GM21737 (cell line): ENCODE results near the gene UBR2.
"Not testable (repeated sequence)": the region's sequence is repeated elsewhere in the genome, so short reads cannot be mapped to it uniquely, and the experiment has no call there.

Experiments used
- ATAC-seq: cut with Tn5 transposase; IDR thresholded peaks from one replicate; pipeline ENCODE4 v1.9.1; 2021; ENCODE audit warnings: mild to moderate bottlenecking, moderate library complexity; ENCODE audit not compliant: unreplicated experiment

UBR2 gene

DNA sequence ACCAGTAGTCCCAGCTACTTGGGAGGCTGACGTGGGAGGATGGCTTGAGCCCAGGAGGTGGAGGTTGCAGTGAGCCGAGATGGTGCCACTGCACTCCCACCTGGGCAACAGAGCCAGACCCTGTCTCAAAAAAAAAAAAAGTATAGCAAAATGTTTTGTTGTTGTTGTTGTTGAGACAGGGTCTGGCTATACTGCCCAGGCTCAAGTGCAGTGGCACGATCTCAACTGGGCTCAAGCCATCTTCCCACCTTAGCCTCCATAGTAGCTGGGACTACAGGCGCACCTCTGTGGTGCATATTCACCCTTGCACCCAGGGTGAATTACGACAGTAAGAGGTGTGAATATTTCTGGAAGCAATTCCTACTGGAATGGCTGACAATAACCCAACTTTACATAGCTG, 11.4 kb upstream of the UBR2 start:
- ATAC-seq, result no peak

DNA sequence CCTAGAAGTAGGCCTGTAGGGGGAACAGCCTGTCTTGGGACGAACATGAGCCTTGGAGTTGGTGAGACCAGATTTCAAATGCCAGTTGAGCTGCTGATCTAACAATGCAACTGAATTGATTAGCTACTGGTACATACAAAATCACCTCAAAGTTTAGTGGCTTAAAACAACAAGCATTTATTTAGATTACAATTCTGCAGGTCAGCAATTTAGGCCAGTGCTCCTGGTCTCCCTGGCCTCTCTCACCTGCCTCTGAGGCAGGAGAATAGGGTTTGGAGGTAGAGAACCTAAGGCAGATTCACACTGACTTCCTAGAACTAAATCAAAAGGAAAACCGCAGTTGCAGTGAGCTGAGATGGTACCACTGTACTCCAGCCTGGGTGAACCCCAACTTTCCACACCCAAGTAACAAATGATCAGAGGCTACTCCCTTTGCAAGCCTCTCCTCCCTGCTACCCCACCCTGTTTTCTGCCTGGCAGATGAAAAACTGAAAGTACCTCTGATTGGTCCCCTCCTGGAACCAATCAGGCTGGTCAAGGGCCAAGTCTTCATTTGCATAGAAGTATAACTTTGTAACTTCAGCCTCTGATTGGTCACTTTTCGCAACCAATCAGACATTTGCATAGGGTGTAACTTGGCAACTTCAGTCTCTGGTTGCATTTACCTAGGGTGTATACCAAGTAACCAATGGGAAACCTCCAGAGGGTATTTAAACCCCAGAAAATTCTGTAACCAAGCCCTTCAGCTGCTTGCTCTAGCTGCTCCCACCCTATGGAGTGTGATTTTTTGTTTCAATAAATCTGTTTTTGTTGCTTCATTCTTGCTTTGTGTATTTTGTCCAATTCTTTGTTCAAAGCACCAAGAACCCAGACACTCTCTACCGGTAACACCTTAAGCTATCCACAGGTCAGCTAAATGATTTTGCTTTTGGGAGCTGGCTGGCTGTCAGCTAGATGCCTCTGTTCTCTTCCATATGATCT, 8.1 kb upstream of the UBR2 start:
- ATAC-seq, result no peak

DNA sequence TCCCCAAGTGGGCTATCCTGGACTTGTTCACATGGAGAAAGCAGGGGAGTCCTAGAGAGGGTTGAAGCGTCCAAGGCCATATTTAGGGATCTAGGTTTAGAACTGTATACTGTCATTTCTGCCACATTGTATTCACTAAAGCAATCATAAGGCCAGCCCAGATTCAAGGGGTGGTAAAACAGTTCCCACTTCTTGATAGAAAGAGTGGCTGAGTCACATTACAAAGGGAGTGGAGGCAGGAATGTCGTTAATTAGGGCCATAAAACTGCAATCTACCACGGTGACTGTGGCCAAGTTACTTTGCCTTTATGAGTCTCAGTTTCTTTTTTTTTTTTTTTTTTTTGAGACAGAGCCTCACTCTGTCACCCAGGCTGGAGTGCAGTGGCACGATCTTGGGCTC, 7.4 kb upstream of the UBR2 start:
- no peak for ATAC-seq

DNA sequence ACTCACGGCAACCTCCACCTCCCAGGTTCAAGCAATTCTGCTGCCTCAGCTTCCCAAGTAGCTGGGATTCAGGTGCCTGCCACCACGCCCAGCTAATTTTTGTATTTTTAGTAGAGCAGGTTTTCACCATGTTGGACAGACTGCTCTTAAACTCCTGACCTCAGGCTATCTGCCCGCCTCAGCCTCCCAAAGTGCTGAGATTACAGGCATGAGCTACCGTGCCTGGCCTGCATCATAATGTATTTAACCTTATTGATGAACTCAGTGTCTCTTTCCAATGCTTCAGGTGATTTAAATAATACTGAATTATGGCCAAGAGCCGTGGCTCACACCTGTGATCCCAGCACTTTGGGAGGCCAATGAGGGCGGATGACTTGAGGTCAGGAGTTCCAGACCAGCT, 4.6 kb upstream of the UBR2 start:
- not testable (repeated sequence) for ATAC-seq

DNA sequence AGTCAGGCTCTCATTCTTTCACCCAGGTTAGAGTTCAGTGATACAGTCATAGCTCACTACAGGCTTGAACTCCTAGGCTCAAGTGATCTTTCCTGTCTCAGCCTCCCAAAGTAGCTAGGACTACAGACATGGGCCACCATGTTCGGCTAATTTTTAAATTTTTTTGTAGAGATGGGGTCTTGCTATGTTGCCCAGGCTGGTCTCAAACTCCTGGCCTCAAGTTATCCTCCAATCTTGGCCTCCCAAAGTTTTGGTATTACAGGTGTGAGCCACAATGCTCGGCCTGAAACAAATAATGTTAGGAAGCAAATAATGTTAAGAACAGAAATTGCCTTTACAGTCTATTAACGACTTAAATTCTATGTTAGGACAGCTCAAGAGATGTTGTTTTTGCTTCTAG, 1.8 kb upstream of the UBR2 start:
- no peak for ATAC-seq

DNA sequence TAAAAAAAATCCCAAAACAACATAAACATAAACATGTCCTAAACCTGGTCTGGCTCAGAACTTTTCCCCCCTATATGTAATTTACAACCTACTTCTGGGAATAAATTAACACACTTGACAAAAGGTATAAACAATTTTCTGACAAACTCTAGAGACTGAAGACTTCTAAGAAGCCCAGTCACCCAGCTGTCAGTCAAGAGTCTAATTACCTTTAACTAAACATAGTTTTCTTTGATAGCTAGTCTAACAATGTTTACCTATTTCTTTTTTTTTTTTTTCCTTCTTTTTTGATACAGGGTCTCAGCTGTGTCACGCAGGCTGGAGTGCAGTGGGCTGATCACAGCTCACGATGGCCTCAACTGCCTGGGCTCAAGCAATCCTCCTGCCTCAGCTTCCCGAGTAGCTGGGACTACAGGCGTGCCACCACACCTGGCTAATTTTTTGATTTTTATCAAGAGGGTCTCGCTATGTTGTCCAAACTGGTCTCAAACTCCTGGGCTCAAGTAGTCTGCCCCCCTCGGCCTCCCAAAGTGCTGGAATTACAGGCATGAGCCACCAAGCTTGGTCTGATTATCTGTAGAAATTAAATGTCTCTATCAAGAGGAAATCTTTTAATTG, 932 bp upstream of the UBR2 start:
- no peak for ATAC-seq

DNA sequence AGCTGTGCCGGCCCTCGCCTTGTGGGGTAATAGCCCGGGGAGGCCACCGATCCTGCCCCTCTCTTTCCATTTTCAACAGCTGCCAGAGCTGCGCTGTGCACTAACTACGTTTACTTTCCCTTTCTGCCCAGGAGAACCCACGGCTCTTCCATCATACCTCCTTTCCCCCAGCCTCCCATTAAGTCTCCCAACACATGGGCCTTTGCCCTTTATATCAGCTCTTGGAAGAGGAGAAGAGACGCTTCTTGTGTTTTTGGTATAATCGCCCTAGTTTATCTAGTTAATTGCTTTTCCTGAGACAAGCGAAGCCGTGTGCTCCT, 637 bp downstream of the UBR2 start:
- ATAC-seq, result no peak

DNA sequence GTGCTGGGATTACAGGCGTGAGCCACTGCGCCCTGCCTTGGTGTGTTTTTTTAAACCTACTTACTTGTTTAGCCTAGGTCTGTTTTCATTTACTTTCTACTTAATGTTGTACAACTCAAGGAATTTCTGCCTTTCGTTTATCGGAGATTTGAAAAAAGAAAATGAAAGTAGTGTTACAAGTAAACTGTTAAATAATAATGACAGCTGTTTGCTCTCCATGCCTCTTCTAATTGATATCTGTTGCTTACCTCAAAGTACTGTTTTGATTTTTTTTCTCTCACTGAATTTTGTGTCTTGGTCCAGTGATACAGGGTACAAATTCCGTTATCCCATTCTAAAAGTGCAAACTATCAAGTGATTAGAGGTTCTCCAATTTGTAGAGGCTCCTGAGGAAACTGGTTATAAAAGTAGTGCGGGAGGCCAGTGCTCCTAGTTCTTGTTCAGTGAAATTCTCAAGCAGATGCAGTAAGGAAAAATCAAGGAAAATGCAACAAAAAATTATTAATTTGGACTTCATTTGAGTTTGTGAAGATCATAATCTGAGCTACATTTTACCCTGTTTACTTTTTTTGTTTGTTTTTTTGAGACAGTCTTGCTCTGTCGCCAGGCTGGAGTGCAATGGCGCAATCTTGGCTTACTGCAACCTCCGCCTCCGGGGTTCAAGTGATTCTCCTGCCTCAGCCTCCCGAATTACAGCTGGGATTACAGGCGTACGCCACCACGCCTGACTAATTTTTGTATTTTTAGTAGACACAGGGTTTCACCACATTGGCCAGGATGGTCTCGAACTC, 2.2 kb downstream of the UBR2 start:
- no peak for ATAC-seq

DNA sequence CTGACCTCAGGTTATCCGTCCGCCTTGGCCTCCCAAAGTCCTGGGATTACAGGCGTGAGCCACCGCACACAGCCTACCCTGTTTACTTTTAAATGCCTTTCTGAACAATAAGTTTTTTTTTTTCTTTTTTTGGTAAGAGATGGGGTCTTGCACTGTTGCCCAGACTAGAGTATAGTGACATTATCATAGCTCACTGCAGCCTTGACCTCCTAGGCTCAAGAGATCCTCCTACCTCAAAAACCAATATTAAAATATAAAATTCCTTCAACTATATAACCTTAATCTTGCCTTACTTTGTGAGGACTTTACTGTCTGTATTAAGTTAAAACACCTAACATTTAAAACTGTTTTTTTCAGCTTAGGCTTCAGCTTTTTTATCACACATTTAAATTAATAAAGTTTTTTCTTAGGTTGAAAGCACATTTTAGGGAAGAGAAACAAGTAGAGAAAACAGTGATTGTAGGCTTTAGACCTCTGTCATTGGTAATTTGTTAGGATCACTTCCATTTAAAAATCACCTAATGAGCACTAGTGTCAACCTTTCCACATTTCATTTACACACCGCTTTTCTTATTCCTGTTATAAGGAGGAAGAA, 2.9 kb downstream of the UBR2 start:
- no peak for ATAC-seq

DNA sequence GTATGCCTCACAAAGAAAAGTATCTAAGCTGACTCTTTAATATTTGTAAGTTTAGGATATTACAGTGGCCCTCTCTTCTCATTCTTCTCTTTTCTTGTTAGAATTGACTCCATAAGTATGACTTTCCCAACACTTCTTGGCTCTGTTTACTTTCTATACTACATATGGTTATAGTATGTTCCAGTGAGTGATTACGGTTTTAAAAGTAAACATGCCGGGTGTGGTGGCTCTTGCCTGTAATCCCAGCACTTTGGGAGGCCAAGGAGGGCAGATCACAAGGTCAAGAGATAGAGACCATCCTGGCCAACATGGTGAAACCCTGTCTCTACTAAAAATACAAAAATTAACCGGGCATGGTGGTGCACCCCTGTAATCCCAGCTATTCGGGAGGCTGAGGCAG, 3.4 kb downstream of the UBR2 start:
- not testable (repeated sequence) for ATAC-seq

DNA sequence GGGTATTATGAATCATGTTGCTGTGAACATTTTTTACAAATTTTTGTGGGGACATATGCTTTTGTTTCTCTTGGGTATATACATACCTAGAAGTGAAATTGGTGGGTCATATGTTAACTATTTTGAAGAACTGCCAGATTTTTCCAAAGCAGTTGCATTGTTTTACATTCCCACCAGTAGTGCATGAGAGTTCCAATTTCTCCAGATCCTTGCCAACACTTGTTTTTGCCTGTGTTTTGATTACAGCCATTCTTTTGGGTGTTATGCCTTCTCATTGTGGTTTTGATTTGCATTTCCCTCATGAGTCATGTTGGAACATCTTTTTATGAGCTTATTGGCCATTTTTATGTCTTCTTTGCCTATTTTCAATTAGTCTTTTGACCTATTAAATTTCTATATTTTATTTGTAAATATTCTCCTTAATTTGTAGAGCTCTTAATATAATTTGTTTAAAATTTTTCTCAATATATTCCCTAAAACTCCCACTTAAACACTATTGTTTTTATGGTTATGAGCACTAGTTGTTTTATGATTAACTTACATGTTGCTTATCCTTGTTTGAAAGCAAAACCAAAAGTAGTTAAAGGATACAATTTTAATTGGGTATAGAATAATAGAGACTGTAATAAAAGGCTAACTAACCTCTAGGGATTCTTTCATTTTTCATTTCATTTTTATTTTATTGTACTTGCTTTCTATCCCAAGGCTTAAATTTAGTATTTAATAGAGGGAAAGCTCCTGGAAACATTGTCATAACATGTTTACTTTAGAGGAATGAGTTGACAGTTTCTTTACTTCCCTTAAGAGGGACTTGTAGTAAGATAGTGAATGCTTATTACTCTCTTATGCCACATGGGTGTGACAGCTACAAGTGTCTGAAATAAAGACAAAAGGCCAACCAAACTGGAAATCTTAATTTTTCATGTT, 5.5 kb downstream of the UBR2 start:
- no peak for ATAC-seq

DNA sequence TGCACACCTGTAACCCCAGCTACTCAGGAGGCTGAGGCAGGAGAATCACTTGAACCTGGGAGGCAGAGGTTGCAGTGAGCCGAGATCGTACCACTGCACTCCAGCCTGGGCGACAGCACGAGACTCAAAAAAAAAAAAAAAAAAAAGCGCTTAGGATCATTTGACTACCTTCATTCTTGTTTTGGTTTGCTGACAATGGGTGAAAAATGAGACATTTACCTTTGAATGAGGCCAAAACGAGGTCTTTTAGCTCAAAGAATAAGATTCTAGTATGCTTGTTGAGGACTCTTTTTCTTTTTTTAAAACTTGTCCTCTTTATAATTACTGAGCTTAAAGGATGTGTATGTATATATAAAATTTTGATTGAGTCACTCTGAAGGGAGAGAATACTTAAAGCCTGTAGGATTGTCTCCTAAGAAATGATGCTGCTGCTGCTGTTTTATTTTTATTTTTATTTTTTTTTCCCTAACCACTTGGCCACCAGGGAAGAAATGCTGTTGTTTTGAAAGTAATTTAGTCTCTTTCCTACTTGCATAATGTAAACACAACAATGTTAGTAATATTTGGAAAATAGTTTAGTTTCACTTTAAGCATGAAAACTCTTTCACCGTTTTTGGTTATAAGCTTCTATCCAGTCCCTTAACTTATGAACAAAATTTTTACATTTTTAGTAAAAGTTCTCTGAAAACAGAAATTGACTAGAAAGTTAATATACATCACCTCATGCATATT, 7.9 kb downstream of the UBR2 start:
- ATAC-seq, result peak; percentile 31

DNA sequence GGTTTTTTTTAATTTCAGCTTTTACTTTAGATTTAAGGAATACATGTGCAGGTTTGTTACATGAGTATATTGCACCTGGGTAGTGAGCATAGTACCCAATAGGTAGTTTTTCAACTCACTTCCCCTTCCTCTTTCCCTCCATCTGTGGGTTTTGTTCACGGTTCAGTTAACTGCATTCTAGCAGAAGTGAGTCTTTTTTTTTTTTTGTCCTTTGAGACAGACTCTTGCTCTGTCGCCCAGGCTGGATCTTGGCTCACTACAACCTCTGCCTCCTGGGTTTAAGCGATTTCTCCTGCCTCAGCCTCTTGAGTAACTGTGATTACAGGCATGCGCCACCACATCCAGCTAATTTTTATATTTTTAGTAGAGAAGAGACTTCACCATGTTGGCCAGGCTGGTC, 8.7 kb downstream of the UBR2 start:
- peak; percentile 77 for ATAC-seq

DNA sequence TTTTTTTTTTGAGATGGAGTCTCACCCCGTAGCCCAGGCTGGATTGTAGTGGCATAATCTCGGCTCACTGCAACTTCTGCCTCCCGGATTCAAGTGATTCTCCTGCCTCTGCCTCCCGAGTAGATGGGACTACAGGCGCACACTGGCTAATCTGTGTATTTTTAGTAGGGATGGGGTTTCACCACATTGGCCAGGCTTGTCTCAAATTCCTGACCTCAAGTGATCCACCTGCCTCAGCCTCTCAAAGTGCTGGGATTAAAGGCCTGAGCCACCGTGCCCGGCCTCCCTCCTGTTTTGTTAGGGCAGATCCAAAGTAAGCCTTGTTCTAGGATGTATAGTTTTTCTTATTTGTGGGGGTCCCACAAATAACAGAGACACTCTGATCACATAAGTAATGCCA, 12.7 kb downstream of the UBR2 start:
- not testable (repeated sequence) for ATAC-seq

DNA sequence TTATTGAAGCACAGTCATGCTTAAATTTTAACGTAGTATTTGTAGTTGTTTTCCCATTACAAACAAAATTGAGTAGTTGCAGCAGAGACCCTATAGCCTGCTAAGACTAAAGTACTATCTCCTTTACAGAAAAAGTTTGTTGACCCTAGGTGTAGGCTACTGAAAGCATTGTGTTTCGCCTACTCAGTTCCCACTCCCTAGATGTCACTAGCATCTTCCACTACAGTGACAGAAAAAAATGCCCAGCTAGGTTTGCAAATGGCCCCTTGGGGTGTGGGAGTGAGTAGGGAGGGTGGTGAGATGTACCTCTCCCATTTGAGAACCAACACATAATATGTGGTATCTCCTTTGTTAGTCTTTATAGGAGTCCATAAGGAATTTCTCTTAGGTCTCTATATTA, 34.5 kb downstream of the UBR2 start:
- no peak for ATAC-seq

DNA sequence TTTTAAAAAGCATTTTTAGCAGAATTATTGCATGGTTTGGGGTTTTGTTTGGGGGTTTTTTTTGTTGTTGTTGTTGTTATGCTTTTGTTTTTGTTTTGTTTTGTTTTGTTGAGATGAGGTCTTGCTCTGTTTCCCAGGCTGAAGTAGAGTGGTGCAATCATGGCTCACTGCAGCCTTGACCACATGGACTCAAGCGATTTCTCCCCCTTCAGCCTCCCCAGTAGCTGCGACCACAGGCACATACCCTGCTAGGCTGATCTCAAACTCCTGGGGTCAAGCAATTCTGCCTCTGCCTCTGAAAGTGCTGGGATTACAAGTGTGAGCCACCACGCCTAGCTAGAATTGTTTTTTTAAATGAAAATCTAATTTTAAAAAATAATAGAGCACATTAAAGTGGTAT, 35.7 kb downstream of the UBR2 start:
- ATAC-seq, result no peak

DNA sequence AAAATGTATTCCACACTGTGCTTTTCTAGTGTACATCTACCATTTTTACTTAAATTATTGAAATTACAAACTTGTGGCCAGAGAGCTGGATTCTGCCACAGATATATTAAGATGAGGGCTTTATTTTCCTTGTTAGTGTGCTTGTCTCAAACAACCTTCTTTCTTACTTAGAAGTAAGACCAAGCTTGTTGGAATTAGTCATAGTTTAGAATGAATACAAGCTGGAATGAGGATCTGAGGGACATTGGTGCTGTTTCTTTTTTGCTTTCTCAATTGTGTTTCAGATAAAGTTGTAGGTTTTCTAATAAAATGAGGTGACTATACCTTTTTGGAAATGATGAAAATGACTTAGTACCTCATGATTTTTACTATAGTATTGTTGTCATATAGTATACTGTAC, 40.3 kb downstream of the UBR2 start:
- ATAC-seq, result no peak

DNA sequence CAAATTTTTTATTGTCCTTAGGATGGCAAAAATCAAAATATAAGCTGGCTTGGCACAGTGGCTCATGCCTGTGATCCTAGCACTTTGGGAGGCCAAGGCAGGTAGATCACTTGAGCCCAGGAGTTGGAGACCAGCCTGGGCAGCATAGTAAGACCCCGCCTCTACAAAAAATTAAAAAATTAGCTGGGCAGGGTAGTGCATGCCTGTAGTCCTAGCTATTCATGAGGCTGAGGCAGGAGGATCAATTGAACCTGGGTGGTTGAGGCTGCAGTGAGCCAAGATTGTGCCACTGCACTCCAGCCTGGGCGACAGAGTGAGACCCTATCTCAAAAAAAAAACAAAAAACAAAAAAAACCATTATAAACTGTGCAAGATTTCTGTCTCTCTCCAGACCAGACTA, 40.9 kb downstream of the UBR2 start:
- not testable (repeated sequence) for ATAC-seq

DNA sequence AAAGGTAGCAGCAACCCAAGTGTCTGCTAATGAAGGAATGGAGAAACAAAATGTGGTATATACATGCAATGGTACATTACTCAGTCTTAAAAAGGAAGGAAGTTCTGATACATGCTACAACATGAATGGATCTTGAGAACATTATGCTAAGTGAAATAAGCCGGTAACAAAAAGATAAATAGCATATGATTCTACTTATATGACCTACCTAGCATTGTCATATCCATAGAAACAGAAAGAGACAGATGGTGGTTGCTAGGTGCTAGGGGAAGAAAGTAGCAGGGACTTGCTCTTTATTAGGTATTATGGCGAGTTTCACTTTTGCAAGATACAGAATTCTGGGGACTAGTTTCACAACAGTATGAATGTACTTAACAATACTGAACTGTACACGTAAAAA, 46.6 kb downstream of the UBR2 start:
- ATAC-seq, result peak; percentile 59

DNA sequence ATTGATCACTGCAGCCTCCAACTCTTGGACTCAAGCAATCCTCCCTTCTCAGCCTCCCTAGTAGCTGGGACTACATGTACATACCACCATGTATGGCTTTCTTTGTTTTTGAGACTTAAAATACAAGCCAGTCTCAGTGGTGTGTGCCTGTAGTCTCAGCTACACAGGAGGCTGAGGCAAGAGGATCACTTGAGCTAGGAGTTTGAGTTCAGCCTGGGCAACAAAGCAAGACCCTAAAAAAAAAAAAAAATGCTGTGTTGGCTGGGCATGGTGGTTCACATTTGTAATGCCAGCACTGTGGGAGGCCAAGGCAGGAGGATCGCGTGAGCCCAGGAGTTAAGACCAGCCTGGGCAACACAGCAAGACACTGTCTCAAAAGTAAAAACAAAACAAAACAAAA, 51.7 kb downstream of the UBR2 start:
- ATAC-seq, result no peak
